HG03064 (cell line): Measurements from ENCODE around the gene FITM1.

Experiments used
- ATAC-seq: cut with Tn5 transposase; IDR thresholded peaks from one replicate; pipeline ENCODE4 v1.9.1; 2021; ENCODE audit warnings: low read depth; ENCODE audit not compliant: unreplicated experiment

Gene FITM1, protein sequence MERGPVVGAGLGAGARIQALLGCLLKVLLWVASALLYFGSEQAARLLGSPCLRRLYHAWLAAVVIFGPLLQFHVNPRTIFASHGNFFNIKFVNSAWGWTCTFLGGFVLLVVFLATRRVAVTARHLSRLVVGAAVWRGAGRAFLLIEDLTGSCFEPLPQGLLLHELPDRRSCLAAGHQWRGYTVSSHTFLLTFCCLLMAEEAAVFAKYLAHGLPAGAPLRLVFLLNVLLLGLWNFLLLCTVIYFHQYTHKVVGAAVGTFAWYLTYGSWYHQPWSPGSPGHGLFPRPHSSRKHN

DNA sequence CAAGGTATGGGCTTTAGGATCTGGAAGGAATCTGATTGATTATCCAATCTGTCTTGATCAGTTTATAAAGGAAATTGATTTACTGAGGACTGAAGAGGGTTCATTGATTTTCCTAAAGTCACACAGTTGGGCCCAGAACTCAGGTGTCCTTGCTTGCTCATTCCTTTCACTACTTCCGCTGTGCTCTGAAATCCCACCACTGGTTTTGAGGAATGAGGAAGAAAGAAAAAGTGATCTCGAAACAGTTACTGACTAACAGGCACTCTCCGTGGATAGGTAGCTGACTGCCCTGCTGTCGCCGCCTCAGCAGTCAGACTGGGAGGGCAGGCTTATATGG, at the start of gene FITM1:
Gene FITM1, plus strand, starts transcription at position 280 of the 337 bp plus-strand sequence. CDS start 905 bp downstream, outside the sequence.
- ATAC-seq: no peak

DNA sequence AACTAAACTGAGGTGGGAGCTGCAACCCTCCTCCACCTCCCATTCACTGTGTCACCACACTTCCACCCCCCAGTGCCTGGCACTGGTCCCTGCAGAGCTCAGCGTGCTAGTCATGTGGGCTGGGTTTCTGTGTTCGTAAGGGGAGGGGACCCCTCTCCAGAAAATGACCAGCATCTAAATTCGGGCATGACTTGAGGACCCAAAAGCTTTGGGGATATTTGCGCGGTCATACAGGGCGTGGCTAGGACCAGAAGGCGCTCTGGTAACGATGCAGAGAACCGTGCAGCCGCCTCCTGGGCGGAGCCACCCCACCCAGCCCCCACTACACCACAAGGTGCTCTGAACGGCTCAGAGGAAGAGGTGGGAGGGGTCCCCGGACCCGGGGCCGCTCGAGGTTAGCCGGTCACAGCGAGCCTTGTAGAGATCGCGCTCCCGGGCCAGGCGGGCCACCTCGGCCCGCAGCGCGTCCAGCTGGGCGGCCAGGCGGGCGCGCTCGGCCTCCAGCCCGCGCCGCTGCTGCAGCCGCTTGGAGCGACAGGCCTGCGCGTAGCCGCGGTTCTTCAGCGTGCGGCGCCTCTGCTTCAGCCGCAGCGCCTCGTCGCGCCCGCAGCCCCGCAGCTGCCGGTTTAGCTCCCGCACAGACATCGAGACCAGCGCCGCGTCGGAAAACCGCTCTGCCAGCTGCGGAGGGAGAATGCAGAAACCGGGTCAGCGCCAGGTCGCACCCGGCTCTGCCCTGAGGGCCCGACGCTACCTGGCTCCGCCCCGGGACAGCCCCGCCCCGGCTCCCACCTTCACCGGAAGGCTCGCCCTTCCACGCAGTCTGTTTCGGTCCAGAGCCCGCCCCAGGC, 49.3 kb upstream of the FITM1 start:
- ATAC-seq: peak; percentile 93

DNA sequence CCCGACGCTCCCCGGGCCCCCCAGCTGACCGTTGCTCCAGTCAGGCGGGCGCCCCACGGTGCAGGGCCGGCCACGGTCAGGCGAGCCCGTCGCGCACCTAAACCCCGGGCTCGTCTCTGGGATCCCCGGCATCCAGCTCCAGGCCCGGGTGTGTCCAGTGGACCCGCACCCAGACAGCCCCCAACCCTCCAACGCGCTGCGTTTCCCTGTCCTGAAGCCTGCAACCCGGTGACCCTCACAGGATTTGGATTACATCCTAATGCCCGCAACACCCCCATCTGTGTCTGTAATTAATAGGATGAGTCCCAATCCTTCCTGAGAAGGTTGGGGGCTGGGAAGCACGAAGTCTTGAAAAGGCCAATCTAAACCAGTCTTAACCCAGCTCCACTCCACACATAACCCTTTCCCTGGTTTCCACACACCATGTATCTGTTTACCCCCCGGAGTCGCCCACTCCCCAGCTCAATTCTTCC, 48.7 kb upstream of the FITM1 start:
- ATAC-seq: no peak

DNA sequence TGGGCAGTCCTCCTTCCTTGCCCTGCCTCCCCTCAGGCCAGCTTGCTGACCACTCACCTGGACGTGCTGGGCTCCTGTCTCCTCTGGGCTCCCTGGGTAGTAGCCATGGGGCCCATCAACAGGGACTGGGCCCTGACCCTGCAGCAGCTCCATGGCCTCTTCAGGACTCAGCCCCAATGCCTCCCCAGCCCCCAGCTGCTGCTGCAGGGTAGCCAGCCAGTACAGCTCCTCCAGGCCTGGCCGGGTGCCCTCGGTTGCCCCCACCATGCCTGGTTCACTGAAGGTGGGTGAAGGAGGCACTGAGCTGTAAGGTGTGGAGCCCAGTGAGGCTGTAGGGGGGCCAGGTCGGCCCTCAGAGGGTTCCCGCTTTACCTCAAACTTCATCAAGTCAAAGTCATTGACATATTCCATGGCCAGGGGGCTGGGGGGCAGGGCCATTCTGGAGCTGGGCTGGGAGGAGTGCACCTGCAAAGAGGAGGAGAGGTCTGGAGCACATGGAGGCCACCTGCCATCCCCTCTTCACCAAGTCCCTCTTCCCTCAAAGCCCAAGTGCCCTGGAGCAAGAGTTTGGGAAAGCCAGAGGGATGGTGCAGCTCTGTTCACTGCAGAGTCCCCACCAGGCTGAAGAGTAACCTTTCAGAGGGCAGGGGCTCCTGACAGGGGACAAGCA, 47.9 kb upstream of the FITM1 start:
- ATAC-seq: no peak

DNA sequence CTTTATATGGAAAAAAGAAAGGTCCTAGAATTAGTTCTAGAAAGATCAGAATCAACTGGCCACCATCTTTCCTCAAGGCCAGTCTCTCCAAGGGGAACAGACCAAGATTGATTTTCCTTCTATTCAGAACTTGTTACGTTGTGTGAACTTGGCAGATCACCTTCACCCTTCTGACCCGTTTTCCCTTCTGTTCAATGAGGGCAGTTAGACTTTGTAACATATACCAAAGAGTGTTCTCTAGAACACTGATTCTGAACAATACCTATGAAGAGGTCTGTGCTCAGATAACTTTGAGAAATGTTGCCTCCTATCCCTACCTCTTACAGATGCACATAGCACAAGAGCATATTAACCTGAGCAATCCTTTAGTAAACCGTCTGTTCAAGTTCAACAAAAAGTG, 47.0 kb upstream of the FITM1 start:
- ATAC-seq: no peak

DNA sequence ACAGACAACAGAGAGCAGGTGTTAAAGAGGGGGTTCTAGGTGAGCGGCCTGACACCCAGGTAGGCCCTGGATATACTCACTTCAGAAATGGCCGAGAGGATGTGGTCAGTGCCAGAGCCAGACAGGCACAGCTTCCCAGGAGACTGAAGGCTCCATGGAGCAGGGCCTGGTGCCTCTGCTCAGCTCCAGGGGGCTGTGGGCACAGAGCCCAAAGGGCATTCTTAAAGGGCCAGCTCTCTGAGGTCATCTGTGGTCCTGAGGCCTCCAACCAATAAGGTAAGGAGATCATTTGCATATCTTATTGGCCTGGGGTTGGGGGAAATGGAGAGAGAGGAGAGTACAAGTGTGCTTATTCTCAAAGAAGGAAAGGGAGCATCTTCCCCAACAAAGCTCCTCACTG, 46.0 kb upstream of the FITM1 start:
- ATAC-seq: no peak

DNA sequence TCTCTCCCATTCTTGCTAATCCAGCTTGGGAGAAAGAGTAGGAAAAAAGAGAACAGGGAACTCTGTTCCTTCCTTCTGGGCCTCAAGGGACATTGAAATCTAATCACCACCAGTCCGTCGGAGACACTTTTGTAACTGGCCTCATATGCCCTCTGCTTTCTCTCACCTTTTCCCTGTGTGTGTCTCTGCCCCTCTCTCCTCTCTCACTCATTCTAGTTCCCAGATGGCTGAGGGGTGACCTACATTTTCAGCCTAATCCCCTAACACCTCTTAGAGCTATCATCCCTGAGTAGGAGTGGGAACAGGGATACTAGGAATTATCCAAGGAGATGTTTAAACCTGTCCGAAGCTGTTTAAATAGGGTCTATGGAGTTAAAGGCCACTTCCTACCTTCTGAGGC, 45.2 kb upstream of the FITM1 start:
- ATAC-seq: no peak

DNA sequence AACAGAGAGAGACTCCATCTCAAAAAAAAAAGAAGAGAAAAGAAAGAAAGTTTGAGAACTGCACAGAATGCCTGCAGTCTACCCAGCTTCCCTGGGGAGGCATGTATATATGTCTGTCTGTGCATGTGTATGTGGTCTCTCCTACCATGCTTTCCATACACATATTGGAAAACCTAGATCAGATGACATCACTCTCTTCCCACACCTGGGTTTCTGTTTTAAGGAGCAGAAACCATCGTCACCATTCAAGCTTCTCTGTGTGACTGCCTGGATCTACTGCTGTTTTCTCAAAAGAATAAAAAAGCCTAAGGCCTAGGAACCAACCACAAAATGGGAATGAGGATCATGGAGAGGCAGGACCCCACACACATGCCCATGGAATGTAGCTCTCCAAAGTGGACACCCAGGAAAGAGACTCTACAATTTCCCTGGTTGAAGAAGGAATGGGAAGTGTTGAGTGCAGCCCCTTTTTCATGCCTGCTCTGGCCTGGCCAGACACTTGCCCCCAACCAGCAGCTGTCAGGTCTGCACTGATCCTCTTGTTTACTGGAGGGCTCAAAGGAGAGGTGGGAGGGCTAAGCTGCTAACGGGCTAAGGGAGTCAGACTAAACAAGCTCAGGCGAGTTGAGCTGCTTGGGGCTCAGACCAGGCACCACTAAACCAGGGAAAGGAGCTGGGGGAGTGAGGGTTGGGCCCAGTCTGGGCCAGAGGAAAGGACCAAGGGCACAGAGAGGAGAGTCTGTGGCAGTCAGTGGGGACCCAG, 44.1 kb upstream of the FITM1 start:
- no peak for ATAC-seq

DNA sequence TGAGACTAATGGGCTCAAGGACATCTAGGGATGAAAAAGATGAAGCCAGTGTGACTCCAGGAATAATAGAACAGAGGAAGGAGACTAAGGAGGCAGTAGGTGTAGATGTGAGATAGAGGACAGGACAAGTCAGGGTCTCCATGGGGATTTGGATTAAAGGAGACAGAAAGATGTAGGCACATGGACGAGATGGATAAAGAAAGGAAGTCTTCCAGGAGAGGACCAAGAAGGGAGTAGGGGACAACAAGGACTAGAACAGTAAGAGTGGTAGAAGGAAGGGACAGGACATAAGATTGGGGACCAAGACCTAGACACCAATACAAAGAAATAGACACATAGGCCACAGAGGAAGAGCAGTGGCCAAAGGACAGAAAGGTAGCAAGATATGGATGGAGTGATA, 43.5 kb upstream of the FITM1 start:
- ATAC-seq: no peak

DNA sequence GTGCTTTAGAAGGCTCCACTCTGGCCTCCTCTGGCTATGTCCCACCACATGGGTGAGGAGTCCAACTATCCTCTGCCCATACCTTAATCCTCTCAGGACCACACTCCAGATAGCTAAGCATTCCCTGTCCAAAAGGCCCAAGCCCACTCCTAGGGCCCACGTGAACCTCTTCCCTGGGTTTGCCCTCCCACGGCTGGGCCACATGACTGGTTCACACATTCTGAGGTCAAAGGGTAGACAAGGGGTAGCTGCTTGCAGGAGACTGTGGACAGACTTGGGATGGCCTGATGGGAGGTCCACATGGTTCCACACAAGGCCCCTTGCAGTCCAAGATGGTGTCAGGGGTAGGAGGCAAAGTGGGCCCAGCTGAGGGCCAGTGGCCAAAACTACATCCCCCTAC, 42.4 kb upstream of the FITM1 start:
- ATAC-seq: no peak

DNA sequence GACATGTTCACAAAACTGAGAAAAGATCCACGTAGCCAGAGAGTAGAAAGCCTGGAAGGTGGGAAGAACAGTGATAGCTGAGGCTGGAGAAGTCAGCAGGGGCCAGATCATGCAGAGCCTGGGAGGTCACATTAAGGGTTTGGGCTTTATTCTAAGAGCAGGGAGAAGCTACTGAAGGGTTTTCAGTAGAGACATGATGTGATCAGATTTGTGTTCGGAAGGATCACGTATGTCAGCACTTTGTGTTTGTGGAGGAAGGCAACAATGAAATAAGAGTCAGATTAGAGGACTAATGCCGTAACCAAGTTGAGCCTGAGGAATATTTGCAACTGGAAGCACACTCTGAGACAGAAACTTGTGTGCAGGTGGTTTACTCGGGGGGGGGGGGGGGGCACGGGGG, 40.6 kb upstream of the FITM1 start:
- no peak for ATAC-seq

DNA sequence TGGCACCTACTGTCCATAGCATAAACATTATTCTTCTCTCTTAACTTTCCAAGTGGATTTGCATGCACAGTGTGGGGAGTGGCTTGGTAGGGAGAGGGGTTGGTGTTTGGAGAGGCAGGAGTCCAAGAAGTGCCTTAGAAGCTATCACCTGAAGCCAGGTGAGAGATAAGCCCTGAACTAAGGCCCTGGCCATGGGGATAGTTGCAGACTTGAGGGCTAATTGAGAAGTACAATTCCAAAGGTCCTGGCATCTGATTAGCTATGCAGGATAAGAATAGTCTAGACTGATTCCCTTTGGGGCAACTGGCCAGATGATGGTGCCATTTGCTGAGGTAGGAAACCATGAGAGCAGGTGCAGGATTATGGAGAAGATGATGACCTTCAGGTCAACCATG, 38.4 kb upstream of the FITM1 start:
- ATAC-seq: no peak

DNA sequence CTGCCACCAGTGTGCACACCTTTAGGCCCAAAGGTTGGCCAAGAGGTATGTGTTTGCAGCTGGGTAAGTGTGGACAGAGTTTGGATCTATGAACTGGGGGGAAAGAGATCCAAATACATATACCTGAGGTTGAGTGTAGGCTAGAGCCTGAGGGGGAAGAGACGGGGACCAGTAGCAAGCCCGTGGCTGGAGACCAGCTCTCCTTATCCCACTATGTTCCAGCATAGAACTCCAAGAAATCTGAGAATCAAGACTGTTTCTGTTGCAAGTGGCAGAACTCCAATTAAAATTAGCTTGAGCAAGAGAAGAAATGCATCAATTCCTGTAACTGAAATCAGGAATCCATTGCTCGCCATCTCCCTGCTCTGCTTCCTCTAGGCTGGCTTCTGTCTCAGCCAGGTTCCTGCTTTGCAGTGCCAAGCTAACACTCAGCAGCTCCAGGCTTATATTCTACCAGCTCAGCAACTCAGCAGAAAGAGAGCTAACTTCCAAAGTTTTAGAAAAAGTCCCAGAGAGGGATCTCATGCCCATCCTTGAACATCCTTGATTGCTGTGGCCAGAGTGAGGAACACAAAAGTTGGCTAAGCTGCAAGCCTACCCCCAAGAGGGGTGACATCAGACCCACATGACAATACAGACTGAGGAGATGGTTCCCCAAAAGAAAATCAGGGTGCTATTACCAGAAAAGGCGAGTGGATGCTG, 37.8 kb upstream of the FITM1 start:
- ATAC-seq: no peak

DNA sequence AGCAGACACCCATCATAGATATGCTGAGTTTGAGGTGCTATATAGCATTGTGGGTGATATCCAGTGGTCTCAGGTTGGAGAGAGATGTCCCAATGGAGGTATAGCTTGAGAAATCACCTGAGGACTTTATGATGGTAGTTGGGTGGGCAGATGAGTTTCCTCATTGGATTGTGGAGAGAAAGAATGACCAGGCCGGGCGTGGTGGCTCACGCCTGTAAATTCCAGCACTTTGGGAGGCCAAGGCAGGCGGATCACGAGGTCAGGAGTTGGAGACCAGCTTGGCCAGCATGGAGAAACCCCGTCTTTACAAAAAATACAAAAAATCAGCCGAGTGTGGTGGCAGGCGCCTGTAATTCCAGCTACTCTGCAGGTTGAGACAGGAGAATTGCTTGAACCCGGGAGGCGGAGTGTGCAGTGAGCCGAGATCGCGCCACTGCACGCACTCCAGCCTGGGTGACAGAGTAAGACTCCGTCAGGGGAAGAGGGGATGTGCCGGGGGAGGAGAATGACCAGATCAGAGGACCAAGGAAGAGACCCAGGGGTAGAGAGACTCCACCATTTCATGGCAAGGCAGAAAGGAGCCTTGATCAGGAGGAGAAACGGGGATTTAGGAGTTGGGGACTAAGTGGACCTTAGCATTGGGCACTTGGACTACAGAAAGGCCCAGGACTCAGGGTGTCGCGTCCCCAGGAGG, 37.1 kb upstream of the FITM1 start:
- ATAC-seq: no peak

DNA sequence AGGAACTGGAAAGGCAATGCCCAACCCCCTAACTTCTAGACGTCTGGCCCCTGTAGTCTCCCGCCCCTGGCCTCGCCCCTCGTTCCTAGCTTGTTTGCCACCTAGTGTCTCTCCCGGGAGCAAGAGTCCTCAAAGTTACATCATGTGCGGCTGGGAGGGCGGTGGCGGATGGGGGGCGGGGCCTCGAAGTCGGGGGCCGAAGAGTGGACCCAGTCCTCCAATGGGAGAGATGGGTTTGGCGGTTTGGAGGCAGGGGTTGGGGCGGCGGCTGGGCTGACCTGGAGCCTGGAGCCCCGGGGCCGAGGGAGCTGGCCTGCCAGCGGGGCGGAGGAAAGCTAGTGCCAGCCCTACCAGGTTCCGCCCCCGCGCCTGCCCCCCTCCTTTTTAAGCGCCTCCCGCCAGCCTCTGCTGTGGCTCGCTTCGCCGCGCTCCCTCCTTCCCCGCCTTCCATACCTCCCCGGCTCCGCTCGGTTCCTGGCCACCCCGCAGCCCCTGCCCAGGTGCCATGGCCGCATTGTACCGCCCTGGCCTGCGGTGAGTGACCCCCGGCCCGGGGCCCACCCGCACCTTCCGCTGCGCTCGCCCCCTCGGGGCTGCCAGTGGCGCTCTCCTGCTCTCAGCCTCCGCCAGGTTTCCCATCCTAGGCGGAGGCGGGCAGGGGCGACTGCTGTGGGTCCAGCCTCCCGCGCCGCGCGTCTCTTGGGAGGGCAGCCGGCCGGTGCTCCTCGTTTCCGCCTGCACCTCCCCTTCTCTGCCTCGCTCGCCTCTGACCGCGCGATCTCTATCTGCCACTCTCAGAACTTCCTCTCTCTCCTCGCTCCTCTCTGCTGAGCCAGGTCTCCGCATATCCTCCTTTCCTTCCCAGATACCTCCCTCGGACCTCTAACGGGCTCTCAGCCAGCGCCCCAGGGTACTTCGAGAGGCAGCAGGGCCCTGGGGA, 36.3 kb upstream of the FITM1 start, which contains the start of gene PCK2:
Gene PCK2, plus strand, starts transcription at position 411 of the 940 bp plus-strand sequence. Its CDS starts 95 bp downstream, at position 506.
- ATAC-seq: peak; percentile 40

DNA sequence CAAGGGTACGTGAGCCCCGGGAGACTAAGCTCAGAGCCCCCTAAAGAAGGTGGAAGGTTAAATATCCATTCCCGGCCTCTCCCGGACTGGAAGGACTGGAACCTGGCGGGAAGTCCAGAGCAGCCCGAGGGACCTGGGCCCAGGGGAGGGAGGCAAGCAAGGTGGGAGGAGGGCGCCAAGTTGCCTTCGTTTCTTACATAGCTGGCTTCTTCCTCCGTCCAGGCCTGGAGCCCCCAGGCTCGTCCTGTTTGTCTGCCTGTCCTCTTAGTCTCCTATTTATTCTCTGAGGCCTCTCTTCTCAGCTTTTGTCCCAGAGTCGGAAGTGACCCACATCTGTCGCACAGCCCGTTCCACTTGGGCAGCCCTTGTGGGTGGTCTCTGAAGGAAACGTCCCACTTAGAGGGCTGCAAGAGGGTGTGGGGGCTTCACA, 35.6 kb upstream of the FITM1 start:
- no peak for ATAC-seq

DNA sequence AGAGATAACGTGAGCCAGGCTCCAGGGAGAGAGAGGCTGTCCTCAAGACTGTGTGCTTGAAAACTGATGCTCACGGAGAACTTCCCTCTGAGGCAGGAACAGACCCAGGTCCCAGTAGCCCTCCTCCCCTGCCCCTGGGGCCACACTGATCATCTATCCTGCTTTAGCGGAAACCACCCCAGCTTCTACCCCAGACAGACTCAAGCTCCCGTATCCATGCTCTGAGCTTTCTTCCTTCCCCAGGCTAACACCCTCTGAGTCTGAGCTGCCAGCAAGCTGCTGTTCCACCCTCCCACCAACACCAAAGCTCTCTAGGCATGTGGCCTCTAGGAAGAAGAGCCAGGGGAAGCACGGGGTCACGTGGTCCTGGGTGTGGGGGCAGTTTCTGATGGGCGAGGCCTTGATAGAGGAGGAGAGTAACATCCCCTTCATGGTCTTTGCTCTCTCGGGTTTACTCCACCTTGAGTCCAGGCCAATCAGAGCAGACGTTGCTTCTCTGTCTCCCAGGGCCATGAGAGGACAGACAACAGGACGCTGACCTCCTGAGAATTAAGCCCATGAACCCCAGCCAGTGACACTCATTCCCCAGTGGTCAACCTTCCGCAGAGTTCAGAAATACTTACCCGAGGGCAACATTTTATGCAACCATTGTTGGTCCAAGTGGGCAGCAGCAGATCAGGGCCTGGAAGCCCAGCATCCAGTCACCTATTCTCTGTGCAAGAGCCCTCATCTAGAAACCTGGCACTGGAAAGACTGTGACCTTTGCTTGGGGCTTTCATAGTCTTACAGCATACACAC, 35.0 kb upstream of the FITM1 start:
- peak; percentile 66 for ATAC-seq
